ENCODE measurements around the gene DDX23. TPM values are rescaled to one million over a fixed set of nuclear protein-coding genes. Genes with fewer than 3 reads are reported as not detected.

Gene DDX23
- polyA plus RNA-seq, 2 of the 4 experiments (the other 2 are of a cell fraction): 116 to 132 TPM

GRCh38 chr12:48814262-48815125 is 37.5 kb downstream of the DDX23 start:
- POLR2A ChIA-PET: no interaction called here
- Histone ChIP-seq H3K27ac (peak overlapping the region; percentile 93 to 95), H3K4me2 (peak overlapping the region; percentile 91), H3K9me3 (no peaks in the 10 kb centered on the region), H3K4me1 (peaks cover 48% of the 10 kb centered on the region), H3K4me3 (peak overlapping the region; percentile 81)
- FAIRE-seq: no peak
- CTCF ChIA-PET: interaction anchor here (0.6 to 12.6 kb wide), 58 partner anchors 16 to 305 kb away, joined by 3 to 230 read pairs (median 4); partner anchors contain the start of genes ADCY6, DDX23, FKBP11 and KANSL2
- under 1% methylated on average over 55 of the region's 70 CpGs for WGBS (ENCODE audit: missing lambda C conversion rate)
- DNase-seq (ENCODE audit: low read depth in 1 of 2, low spot score in 1 of 2): peak; percentile 82 to 87
- ATAC-seq: peak; percentile 69 to 84
- no peak for TF ChIP-seq ZSCAN20 (CRISPR knock-in tag; IDR thresholded peaks at IDR 0.05)
- TF ChIP-seq TP53 (CRISPR knock-in tag; IDR thresholded peaks at IDR 0.05): no peak
- TF ChIP-seq ZNF302 (CRISPR knock-in tag; IDR thresholded peaks at IDR 0.05): no peak
- no peak for TF ChIP-seq ESRRA (IDR thresholded peaks at IDR 0.05; ENCODE audit: borderline replicate concordance, low read length)
- peak; percentile 67 for TF ChIP-seq MYC (IDR thresholded peaks at IDR 0.05; ENCODE audit: borderline replicate concordance, low read length)
- no peak for TF ChIP-seq CBX2 (IDR thresholded peaks at IDR 0.05; ENCODE audit: borderline replicate concordance, low read depth)
- TF ChIP-seq KDM1A (IDR thresholded peaks at IDR 0.05; ENCODE audit: low read depth): no peak
- TF ChIP-seq BHLHE40 (IDR thresholded peaks at IDR 0.05; ENCODE audit: low read depth, low read length): 0 out of 2 replicates have a peak, but pooled peaks have one; percentile 5
- no peak for TF ChIP-seq SREBF2 (IDR thresholded peaks at IDR 0.05)
- no peak for TF ChIP-seq EHF (CRISPR knock-in tag; IDR thresholded peaks at IDR 0.05)
- TF ChIP-seq CEBPB (IDR thresholded peaks at IDR 0.05): peak in 1 of 2 experiments; percentile 13; a peak in 1 of 4 replicates
- TF ChIP-seq CHD4 (IDR thresholded peaks at IDR 0.05; ENCODE audit: borderline replicate concordance): no peak
- no peak; the same call in 1 of the 2 replicates for TF ChIP-seq PHF8 (IDR thresholded peaks at IDR 0.05; ENCODE audit: borderline replicate concordance, low read depth)
- TF ChIP-seq MAFK (IDR thresholded peaks at IDR 0.05; ENCODE audit: partially characterized antibody): no peak
- no peak for TF ChIP-seq FOSB (CRISPR knock-in tag; IDR thresholded peaks at IDR 0.05)
- no peak for TF ChIP-seq ELK1 (IDR thresholded peaks at IDR 0.05; ENCODE audit: low read depth, low read length)
- no peak for TF ChIP-seq HOXB5 (CRISPR knock-in tag; IDR thresholded peaks at IDR 0.05)
- TF ChIP-seq ZFP36 (IDR thresholded peaks at IDR 0.05; ENCODE audit: borderline replicate concordance, partially characterized antibody): no peak
- TF ChIP-seq ZC3H11A (IDR thresholded peaks at IDR 0.05): no peak
- TF ChIP-seq HOXA7 (CRISPR knock-in tag; IDR thresholded peaks at IDR 0.05): no peak
- peak; percentile 80 for TF ChIP-seq SMC3 (IDR thresholded peaks at IDR 0.05)
- TF ChIP-seq MAX (IDR thresholded peaks at IDR 0.05): peak; percentile 86
- TF ChIP-seq HOXB13 (CRISPR knock-in tag; IDR thresholded peaks at IDR 0.05; ENCODE audit: low read depth): no peak
- no peak for TF ChIP-seq NFE2L2 (conservative IDR thresholded peaks at IDR 0.05; ENCODE audit: low read length)
- no peak for TF ChIP-seq FOXS1 (CRISPR knock-in tag; IDR thresholded peaks at IDR 0.05)
- TF ChIP-seq USF2 (IDR thresholded peaks at IDR 0.05): no peak
- TF ChIP-seq MAZ (IDR thresholded peaks at IDR 0.05; ENCODE audit: borderline replicate concordance, low read depth, low read length): no peak
- peak; percentile 22; the same call in 1 of the 2 replicates for TF ChIP-seq GATA3 (IDR thresholded peaks at IDR 0.05; ENCODE audit: borderline replicate concordance)
- TF ChIP-seq JUN (IDR thresholded peaks at IDR 0.05): peak in 1 of 2 experiments; percentile 68; a peak in 2 of 5 replicates
- TF ChIP-seq EP300 (IDR thresholded peaks at IDR 0.05): no peak
- TF ChIP-seq RNF2 (IDR thresholded peaks at IDR 0.05; ENCODE audit: borderline replicate concordance, low read depth): no peak
- TF ChIP-seq, protein P1, sequence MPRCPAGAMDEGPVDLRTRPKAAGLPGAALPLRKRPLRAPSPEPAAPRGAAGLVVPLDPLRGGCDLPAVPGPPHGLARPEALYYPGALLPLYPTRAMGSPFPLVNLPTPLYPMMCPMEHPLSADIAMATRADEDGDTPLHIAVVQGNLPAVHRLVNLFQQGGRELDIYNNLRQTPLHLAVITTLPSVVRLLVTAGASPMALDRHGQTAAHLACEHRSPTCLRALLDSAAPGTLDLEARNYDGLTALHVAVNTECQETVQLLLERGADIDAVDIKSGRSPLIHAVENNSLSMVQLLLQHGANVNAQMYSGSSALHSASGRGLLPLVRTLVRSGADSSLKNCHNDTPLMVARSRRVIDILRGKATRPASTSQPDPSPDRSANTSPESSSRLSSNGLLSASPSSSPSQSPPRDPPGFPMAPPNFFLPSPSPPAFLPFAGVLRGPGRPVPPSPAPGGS (IDR thresholded peaks at IDR 0.05): 0 out of 3 replicates have a peak, but pooled peaks have one; percentile 9
- no peak for TF ChIP-seq CHD2 (IDR thresholded peaks at IDR 0.05; ENCODE audit: low read length, partially characterized antibody)
- no peak for TF ChIP-seq RCOR1 (IDR thresholded peaks at IDR 0.05; ENCODE audit: low read depth, low read length)
- no peak for TF ChIP-seq NPAS2 (CRISPR knock-in tag; IDR thresholded peaks at IDR 0.05; ENCODE audit: borderline replicate concordance)
- TF ChIP-seq HDAC2 (IDR thresholded peaks at IDR 0.05): no peak
- TF ChIP-seq KDM5A (IDR thresholded peaks at IDR 0.05): no peak
- TF ChIP-seq RAD21 (conservative IDR thresholded peaks at IDR 0.05 in 1 of 2, IDR thresholded peaks at IDR 0.05 in 1 of 2): peak; percentile 43 to 62; a peak in 4 of 5 replicates
- TF ChIP-seq, protein P2, sequence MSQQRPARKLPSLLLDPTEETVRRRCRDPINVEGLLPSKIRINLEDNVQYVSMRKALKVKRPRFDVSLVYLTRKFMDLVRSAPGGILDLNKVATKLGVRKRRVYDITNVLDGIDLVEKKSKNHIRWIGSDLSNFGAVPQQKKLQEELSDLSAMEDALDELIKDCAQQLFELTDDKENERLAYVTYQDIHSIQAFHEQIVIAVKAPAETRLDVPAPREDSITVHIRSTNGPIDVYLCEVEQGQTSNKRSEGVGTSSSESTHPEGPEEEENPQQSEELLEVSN (IDR thresholded peaks at IDR 0.05; ENCODE audit: borderline replicate concordance, low read depth): peak; percentile 54; the same call in 1 of the 2 replicates
